HEK293T (cell line): ENCODE measurements around the gene TMEM236.

Experiments
- CTCF ChIA-PET: fragments of 350-600 bp; formaldehyde crosslinking; extraction: SDS; loops from one replicate; lab custom pipeline; 2021; ENCODE audit warnings: antibody characterized with exemption, inconsistent platforms; lab: Yijun Ruan, JAX
- POLR2A ChIA-PET: fragments of 350-600 bp; formaldehyde crosslinking; extraction: SDS; loops from one replicate; lab custom pipeline; 2020; ENCODE audit warnings: antibody characterized with exemption, inconsistent platforms; lab: Yijun Ruan, JAX
- DNase-seq: peaks from one replicate; pipeline ENCODE4 v3.0.0; 2012; ENCODE audit warnings: mixed read lengths; ENCODE audit errors: extremely low spot score
- ARNT ChIP-seq: fragments of 450-650 bp; IDR thresholded peaks from 2 replicates; pipeline ENCODE4 v1.6.1; 2017; ENCODE audit warnings: mild to moderate bottlenecking
- BHLHE40 ChIP-seq: fragments of 450-650 bp; IDR thresholded peaks from 2 replicates; pipeline ENCODE4 v1.6.1; 2016; ENCODE audit warnings: mild to moderate bottlenecking, moderate library complexity, borderline replicate concordance
- CTBP1 ChIP-seq: fragments of 450-650 bp; IDR thresholded peaks from 2 replicates; pipeline ENCODE4 v1.6.1; 2016; ENCODE audit warnings: borderline replicate concordance
- ELF4 ChIP-seq: fragments of 450-650 bp; IDR thresholded peaks from 2 replicates; pipeline ENCODE4 v1.6.1; 2017; ENCODE audit warnings: antibody characterized with exemption
- FOXA1 ChIP-seq: fragments of 450-650 bp; IDR thresholded peaks from 2 replicates; pipeline ENCODE4 v1.6.1; 2016; ENCODE audit warnings: mild to moderate bottlenecking
- FOXK2 ChIP-seq: fragments of 450-650 bp; IDR thresholded peaks from 2 replicates; pipeline ENCODE4 v1.6.1; 2016; ENCODE audit warnings: mild to moderate bottlenecking
- FOXM1 ChIP-seq: fragments of 450-650 bp; IDR thresholded peaks from 2 replicates; pipeline ENCODE4 v1.6.1; 2017; ENCODE audit warnings: mild to moderate bottlenecking, borderline replicate concordance
- HDGF ChIP-seq: fragments of 450-650 bp; IDR thresholded peaks from 2 replicates; pipeline ENCODE4 v1.6.1; 2017; ENCODE audit warnings: antibody characterized with exemption, borderline replicate concordance
- L3MBTL2 ChIP-seq: fragments of 450-650 bp; conservative IDR thresholded peaks from 2 replicates; pipeline ENCODE4 v1.6.1; 2016; ENCODE audit warnings: mild to moderate bottlenecking
- LEF1 ChIP-seq: fragments of 450-650 bp; IDR thresholded peaks from 2 replicates; pipeline ENCODE4 v1.6.1; 2017; ENCODE audit warnings: mild to moderate bottlenecking, borderline replicate concordance
- NFRKB ChIP-seq: fragments of 450-650 bp; IDR thresholded peaks from 2 replicates; pipeline ENCODE4 v1.6.1; 2016; ENCODE audit warnings: mild to moderate bottlenecking, moderate library complexity
- SP1 ChIP-seq: fragments of 450-650 bp; IDR thresholded peaks from 2 replicates; pipeline ENCODE4 v1.6.1; 2017
- SUZ12 ChIP-seq: fragments of 450-650 bp; IDR thresholded peaks from 2 replicates; pipeline ENCODE4 v1.6.1; 2016; ENCODE audit warnings: mild to moderate bottlenecking
- TARDBP ChIP-seq: fragments of 450-650 bp; IDR thresholded peaks from 2 replicates; pipeline ENCODE4 v1.6.1; 2016
- ZNF384 ChIP-seq: fragments of 450-650 bp; IDR thresholded peaks from 2 replicates; pipeline ENCODE4 v1.6.1; 2016
- TF ChIP-seq, protein P1 (sequence below): fragments of 450-650 bp; IDR thresholded peaks from 2 replicates; pipeline ENCODE4 v1.6.1; 2016

Gene TMEM236

DNA sequence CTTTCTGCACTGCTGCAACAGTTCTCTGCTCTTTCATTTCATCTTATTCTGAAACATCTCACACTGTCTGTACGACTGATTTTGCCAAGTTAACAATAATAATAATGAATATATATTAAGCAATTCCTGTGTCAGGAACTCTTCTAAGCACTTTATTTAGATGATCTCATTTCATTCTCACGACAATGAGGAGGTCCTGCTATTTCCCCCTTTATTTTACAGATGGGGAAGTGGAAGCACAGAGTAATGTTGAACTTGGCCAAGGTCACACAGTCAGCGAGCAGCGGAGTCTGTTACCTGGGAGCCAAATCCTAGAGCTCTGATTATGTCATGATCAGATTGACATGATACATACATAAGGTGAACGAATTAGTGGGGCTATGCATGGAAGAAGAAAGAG lies 63.0 kb downstream of the TMEM236 start:
- TF ChIP-seq ARNT (no peak), FOXA1 (no peak), FOXM1 (no peak), SUZ12 (no peak), SP1 (no peak), FOXK2 (no peak), ELF4 (no peak), HDGF (no peak), CTBP1 (no peak), NFRKB (no peak), ZNF384 (no peak), TARDBP (no peak), LEF1 (no peak), L3MBTL2 (no peak), BHLHE40 (no peak)
- TF ChIP-seq, protein P1, sequence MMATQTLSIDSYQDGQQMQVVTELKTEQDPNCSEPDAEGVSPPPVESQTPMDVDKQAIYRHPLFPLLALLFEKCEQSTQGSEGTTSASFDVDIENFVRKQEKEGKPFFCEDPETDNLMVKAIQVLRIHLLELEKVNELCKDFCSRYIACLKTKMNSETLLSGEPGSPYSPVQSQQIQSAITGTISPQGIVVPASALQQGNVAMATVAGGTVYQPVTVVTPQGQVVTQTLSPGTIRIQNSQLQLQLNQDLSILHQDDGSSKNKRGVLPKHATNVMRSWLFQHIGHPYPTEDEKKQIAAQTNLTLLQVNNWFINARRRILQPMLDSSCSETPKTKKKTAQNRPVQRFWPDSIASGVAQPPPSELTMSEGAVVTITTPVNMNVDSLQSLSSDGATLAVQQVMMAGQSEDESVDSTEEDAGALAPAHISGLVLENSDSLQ: no peak
- CTCF ChIA-PET: interaction anchor here (1.0 kb wide), 1 partner anchor 401 kb away, joined by 3 read pairs; no protein-coding TSS in a partner anchor
- POLR2A ChIA-PET: no interaction called here
- DNase-seq: no peak

DNA sequence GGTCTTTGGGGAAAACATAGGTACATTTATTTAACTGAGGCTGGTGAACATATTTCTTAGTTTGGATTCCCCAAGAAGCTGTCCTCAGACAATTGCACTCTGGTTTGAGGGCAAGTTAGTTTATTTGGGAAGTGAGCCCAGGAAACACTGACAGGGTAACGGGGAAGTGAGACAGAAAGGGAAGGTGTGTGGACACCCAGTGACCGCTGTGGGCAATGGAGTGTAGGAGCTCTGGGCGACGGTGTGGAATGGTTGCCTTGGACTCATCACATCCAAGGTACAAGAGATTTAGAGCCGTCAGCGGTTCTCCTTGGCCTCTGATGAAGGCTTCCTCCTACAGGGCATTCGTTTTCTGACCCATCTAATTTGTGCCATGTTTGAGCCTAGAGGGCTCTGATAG lies 64.2 kb downstream of the TMEM236 start:
- TF ChIP-seq ARNT: no peak
- no peak for TF ChIP-seq LEF1
- TF ChIP-seq L3MBTL2: no peak
- no peak for TF ChIP-seq ELF4
- TF ChIP-seq FOXM1: no peak
- no peak for TF ChIP-seq FOXA1
- no peak for TF ChIP-seq BHLHE40
- no peak for TF ChIP-seq ZNF384
- TF ChIP-seq NFRKB: no peak
- TF ChIP-seq HDGF: no peak
- CTCF ChIA-PET: no interaction called here
- POLR2A ChIA-PET: no interaction called here
- no peak for DNase-seq

DNA sequence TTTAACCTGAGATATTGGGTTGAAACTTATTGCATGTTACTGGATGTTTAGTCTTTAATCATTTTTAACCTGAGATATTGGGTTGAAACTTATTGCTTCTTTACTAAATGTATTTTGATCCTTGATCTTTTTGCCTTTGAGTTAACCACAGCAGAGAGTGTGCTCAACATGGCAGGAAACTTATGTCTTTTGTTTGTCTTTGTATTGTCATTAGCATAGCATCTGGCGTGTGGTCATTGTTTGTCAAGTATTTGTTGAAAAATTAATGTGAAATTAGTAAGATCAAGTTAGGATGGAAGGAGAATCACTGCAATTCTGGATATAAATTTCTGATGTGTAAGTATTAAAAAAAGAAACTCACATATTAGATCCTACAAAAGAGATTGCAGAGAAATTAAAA lies 65.3 kb downstream of the TMEM236 start:
- ChIA-PET CTCF (no interaction called here), POLR2A (no interaction called here)
- no peak for DNase-seq
- TF ChIP-seq ELF4 (no peak), ARNT (no peak), SUZ12 (no peak), L3MBTL2 (no peak), TARDBP (no peak), HDGF (no peak), BHLHE40 (no peak), LEF1 (no peak), SP1 (no peak), NFRKB (no peak)
- TF ChIP-seq, protein P1: no peak

DNA sequence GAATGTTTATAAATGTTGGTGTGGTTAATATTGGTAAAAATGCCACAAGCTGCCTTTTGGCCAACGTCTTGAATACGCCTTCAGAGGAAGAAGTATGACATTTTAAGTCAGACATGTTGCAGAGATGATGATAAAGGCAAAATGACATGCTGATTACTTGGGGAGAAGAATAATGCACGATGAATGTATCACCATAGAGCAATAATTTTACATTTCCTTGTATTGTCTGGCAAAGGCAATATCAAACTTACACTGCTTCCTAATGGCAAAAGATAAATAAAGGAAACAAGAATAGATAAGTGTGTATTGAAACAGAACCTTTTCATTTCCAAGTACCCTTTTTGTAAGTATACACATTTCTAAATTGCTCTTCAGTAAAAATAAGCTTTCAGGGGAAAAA lies 65.8 kb downstream of the TMEM236 start:
- POLR2A ChIA-PET: no interaction called here
- CTCF ChIA-PET: no interaction called here
- no peak for DNase-seq
- TF ChIP-seq FOXK2 (no peak), NFRKB (no peak), TARDBP (no peak), SUZ12 (no peak)

DNA sequence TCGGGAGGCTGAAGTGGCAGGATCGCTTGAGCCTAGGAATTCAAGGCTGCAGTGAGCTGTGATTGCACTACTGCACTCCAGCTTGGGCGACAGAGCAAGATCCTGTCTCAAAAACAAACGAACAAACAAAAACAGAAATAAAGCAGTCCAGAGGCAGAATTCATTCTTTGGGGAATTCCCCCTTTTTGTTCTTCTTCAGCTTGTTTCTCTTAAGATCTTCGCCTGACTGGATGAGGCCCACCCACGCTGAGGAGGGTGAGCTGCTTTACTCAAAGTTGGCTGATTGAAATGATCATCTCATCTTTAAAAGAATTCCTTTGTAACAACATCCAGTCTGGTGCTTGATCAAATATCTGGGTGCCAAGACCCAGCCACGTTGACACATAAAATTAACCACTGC lies 67.8 kb downstream of the TMEM236 start:
- CTCF ChIA-PET: no interaction called here

DNA sequence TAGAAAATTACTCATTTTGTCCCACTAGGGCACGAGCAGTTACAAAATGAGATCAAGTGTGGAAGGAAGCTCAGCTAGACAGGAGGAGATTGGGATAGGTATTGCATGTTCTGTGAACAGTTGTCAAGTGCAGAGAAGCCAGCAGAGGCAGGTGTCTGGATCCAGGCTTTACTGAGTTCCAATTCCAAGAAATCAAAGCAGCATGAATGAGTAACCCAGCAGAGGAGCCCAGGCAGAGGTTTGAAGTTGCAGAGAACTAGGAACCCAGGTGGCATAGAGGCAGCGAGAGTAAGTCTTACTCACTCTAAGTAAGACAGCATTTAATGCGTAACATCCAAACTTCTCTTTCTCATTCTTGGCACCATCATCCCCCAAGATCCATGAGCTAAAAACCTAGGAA lies 68.9 kb downstream of the TMEM236 start:
- no peak for DNase-seq
- ChIA-PET CTCF (no interaction called here), POLR2A (no interaction called here)
- TF ChIP-seq SUZ12 (no peak), FOXK2 (no peak), FOXA1 (no peak), BHLHE40 (no peak), LEF1 (no peak), FOXM1 (no peak), ZNF384 (no peak)
- TF ChIP-seq, protein P1: no peak

More for the DNA sequence above, 67.8 kb downstream of the TMEM236 start:
- POLR2A ChIA-PET: no interaction called here
- no peak for DNase-seq
- TF ChIP-seq BHLHE40: no peak
- no peak for TF ChIP-seq FOXM1
- no peak for TF ChIP-seq FOXA1
- TF ChIP-seq SP1: no peak
- TF ChIP-seq NFRKB: no peak
- no peak for TF ChIP-seq ARNT
- TF ChIP-seq ELF4: no peak
- TF ChIP-seq, protein P1: no peak
- no peak for TF ChIP-seq L3MBTL2
- TF ChIP-seq HDGF: no peak
- no peak for TF ChIP-seq FOXK2
- TF ChIP-seq CTBP1: no peak
- no peak for TF ChIP-seq TARDBP
- TF ChIP-seq LEF1: no peak
- no peak for TF ChIP-seq ZNF384
